Measurements from ENCODE around the gene HMCES. TPM values are rescaled to one million over a fixed set of nuclear protein-coding genes. Genes with fewer than 3 reads are reported as not detected.

HMCES gene
- total and polyA plus RNA-seq, 7 donors, result 15.2 to 41.2 (median 21.6) TPM

- no peak for DNase-seq
- H3K27me3 ChIP-seq, result no peaks in the 10 kb centered on the region
- 92 to 94% methylated on average over 3 of the region's 3 CpGs for WGBS, 2 donors
- H3K9me3 ChIP-seq, result no peaks in the 10 kb centered on the region
- no peak overlapping the region for H3K27ac ChIP-seq
- H3K4me1 ChIP-seq, result no peaks in the 10 kb centered on the region
- TF ChIP-seq POLR2A (IDR thresholded peaks at IDR 0.05) (no peak), CTCF (IDR thresholded peaks at IDR 0.05) (no peak), EP300 (IDR thresholded peaks at IDR 0.05) (no peak), POLR2AphosphoS5 (IDR thresholded peaks at IDR 0.05) (no peak)
- no peak overlapping the region for H3K4me3 ChIP-seq
- peaks cover 0 to 17% (median 0%) of the 10 kb centered on the region in 4 donors for H3K36me3 ChIP-seq
- intact Hi-C loops (cut with DNase I), result no loop called here
Observed at GRCh38 chr3:129325383-129325782, 46.7 kb downstream of the HMCES start.

- 94% methylated on average over 12 of the region's 12 CpGs for WGBS, 2 donors
- intact Hi-C loops (cut with DNase I), result no loop called here
Observed at GRCh38 chr3:129326138-129326537, 47.5 kb downstream of the HMCES start.

GRCh38 chr3:129326595-129326994 is 47.9 kb downstream of the HMCES start:
- WGBS, 2 donors, result 91 to 92% methylated on average over 11 of the region's 11 CpGs
- DNase-seq, result no peak

More at GRCh38 chr3:129326138-129326537, 47.5 kb downstream of the HMCES start:
- no peaks in the 10 kb centered on the region for H3K9me3 ChIP-seq
- H3K27me3 ChIP-seq, result no peaks in the 10 kb centered on the region
- H3K36me3 ChIP-seq, result peaks cover 0 to 10% (median 0%) of the 10 kb centered on the region in 4 donors
- TF ChIP-seq EP300 (IDR thresholded peaks at IDR 0.05), result no peak
- TF ChIP-seq POLR2AphosphoS5 (IDR thresholded peaks at IDR 0.05), result no peak
- no peak for TF ChIP-seq POLR2A (IDR thresholded peaks at IDR 0.05)
- no peak for TF ChIP-seq CTCF (IDR thresholded peaks at IDR 0.05)
- H3K4me3 ChIP-seq, result no peak overlapping the region
- H3K4me1 ChIP-seq, result no peaks in the 10 kb centered on the region
- no peak for DNase-seq
- no peak overlapping the region for H3K27ac ChIP-seq

DNA sequence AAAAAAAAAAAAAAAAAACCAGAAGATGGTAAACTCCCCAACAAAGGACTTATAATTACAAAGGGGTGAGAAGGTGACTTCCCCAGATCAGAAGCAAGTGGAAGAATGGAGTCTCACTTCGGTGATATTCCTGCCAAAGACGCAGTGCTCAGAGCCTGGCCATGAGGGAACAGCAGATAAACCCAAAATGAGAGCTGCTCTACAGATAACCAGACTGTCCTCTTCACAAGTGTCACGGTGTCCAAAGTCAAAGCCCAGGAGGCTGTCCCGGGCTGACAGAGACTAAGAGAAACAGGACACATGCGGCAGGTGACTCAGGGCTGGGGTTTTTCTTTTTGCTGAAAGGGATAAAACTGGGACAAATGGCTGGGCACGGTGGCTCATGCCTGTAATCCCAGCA is 48.8 kb downstream of the HMCES start:
- 94 to 96% methylated on average over 6 of the region's 6 CpGs for WGBS, 2 donors
- no peaks in the 10 kb centered on the region for H3K36me3 ChIP-seq
- no peak for DNase-seq
- H3K9me3 ChIP-seq, result no peaks in the 10 kb centered on the region
- H3K4me1 ChIP-seq, result no peaks in the 10 kb centered on the region
- no peak overlapping the region for H3K27ac ChIP-seq
- TF ChIP-seq CTCF (IDR thresholded peaks at IDR 0.05) (no peak), POLR2AphosphoS5 (IDR thresholded peaks at IDR 0.05) (no peak), POLR2A (IDR thresholded peaks at IDR 0.05) (no peak), EP300 (IDR thresholded peaks at IDR 0.05) (no peak)
- intact Hi-C loops (cut with DNase I), result no loop called here
- H3K27me3 ChIP-seq, result no peaks in the 10 kb centered on the region
- H3K4me3 ChIP-seq, result no peak overlapping the region

More at GRCh38 chr3:129326595-129326994, 47.9 kb downstream of the HMCES start:
- Histone ChIP-seq H3K27ac (no peak overlapping the region), H3K9me3 (no peaks in the 10 kb centered on the region), H3K4me1 (no peaks in the 10 kb centered on the region), H3K4me3 (no peak overlapping the region), H3K36me3 (peaks cover 0 to 5% (median 0%) of the 10 kb centered on the region in 4 donors), H3K27me3 (no peaks in the 10 kb centered on the region)
- TF ChIP-seq EP300 (IDR thresholded peaks at IDR 0.05) (no peak), POLR2AphosphoS5 (IDR thresholded peaks at IDR 0.05) (no peak), CTCF (IDR thresholded peaks at IDR 0.05) (no peak), POLR2A (IDR thresholded peaks at IDR 0.05) (no peak)
- intact Hi-C loops (cut with DNase I), result no loop called here

- DNase-seq, result no peak
- no peaks in the 10 kb centered on the region for H3K9me3 ChIP-seq
- intact Hi-C loops (cut with DNase I), result no loop called here
- H3K36me3 ChIP-seq, result no peaks in the 10 kb centered on the region
- H3K27ac ChIP-seq, result no peak overlapping the region
- H3K27me3 ChIP-seq, result peaks cover 0 to 4% (median 0%) of the 10 kb centered on the region in 3 donors
- no peak overlapping the region for H3K4me3 ChIP-seq
- no peaks in the 10 kb centered on the region for H3K4me1 ChIP-seq
- 78 to 93% methylated on average over 6 of the region's 6 CpGs for WGBS, 2 donors
- TF ChIP-seq EP300 (IDR thresholded peaks at IDR 0.05), result no peak
- no peak for TF ChIP-seq POLR2AphosphoS5 (IDR thresholded peaks at IDR 0.05)
- no peak for TF ChIP-seq CTCF (IDR thresholded peaks at IDR 0.05)
- no peak for TF ChIP-seq POLR2A (IDR thresholded peaks at IDR 0.05)
Observed at GRCh38 chr3:129329858-129330257, 51.2 kb downstream of the HMCES start.
